ENCODE measurements around the gene SELPLG.

Gene SELPLG

DNA sequence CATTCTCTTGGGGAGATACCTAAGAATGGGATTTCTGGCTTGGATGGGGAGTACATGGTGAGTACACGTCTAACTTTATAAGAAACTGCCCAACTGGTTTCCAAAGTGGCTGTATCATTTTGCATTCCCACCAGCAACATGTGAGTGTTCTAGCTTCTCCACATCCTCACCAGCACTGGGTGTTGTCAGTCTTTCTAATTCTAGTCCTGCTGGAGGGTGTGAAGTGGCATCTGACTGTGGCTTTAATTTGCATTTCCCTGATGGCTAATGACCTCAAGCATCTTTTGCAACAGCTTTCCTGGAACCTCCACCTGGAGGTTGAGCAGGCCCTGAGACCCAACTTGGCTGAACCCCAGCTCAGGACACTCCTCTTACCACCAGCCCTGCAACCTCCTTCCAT, 17.8 kb downstream of the SELPLG start:
- no peak for TF ChIP-seq Cebpa-rat (IDR thresholded peaks at IDR 0.05)
- Histone ChIP-seq H3K27ac (peak overlapping the region; percentile 63), H4K20me1 (no peaks in the 10 kb centered on the region), H3K9me3 (peaks cover 12% of the 10 kb centered on the region), H3K36me3 (no peaks in the 10 kb centered on the region), H3K4me1 (peaks cover 67% of the 10 kb centered on the region), H3K27me3 (no peaks in the 10 kb centered on the region), H3K4me2 (peak overlapping the region; percentile 63; the same call in 1 of the 2 replicates), H3K9ac (no peak overlapping the region), H3K4me3 (no peak overlapping the region)

DNA sequence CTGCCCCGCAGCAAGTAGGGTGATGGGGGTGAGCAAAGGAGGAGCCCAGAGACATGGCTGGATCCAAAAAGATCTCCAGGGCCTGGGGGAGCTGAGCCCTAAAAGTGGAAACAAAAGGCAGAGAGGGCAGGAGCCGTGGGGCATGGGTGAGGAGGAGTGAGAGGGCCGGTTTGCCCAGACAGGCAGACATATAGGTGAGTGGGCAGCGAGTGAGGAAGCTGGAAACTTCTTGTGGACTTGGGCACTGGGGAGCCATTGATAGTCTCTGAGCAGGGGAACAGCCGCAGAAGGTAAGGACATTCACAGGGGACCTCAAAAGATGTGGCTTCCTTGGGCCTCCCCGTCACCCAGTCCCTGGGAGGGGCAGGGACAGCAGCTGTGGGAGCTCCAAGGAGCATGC, 19.1 kb downstream of the SELPLG start:
- Histone ChIP-seq H3K9ac (no peak overlapping the region), H3K27ac (no peak overlapping the region), H3K4me3 (no peak overlapping the region), H3K4me2 (no peak overlapping the region), H3K9me3 (peaks cover 12% of the 10 kb centered on the region), H3K27me3 (no peaks in the 10 kb centered on the region), H4K20me1 (no peaks in the 10 kb centered on the region), H3K36me3 (no peaks in the 10 kb centered on the region), H3K4me1 (peaks cover 80% of the 10 kb centered on the region)
- no peak for TF ChIP-seq Cebpa-rat (IDR thresholded peaks at IDR 0.05)

DNA sequence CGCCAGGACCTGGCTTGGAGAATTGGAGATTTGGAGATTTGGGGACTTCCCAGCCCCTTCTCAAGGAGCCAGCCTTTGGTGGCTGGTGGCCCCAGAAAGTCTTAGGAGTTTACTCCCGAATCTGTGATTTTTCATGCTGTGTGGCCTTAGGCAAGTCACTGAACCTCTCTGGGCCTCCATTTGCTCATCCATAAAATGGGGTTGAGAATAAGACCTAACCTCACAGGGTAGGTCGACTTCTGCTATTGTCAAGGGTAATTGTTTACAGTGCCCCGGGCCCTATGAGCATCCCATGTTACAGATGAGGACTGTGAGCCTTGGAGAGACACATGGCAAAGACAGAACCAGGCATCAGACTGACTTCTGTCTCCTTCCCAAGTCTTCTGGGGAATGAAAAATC, 19.7 kb downstream of the SELPLG start:
- peaks cover 86% of the 10 kb centered on the region for H3K4me1 ChIP-seq
- H3K9me3 ChIP-seq, result peaks cover 12% of the 10 kb centered on the region
- H3K27me3 ChIP-seq, result no peaks in the 10 kb centered on the region
- H3K4me2 ChIP-seq, result no peak overlapping the region
- H4K20me1 ChIP-seq, result no peaks in the 10 kb centered on the region
- no peak overlapping the region for H3K4me3 ChIP-seq
- 0 out of 2 replicates have a peak overlapping the region, but pooled peaks have one; percentile 1 for H3K27ac ChIP-seq
- H3K9ac ChIP-seq, result no peak overlapping the region
- H3K36me3 ChIP-seq, result no peaks in the 10 kb centered on the region
- TF ChIP-seq Cebpa-rat (IDR thresholded peaks at IDR 0.05), result no peak

DNA sequence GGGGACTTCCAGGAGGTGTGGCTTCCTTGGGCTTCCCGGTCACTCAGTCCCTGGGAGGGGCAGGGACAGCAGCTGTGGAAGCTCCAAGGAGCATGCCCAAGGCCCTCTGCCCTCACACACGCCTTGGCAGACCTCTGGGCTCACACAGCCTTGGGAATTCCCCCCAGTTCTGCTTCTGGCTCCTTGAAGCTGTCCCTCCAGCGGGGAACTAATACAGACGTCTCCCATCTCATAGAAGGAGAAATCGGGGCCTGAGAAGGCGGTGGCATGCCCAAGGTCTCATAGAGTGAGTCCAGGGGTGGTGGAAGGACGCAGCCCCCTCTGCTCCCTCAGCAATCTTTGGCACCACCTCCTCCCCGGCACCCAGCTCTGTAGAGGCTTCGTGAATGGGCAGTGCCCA, 20.1 kb downstream of the SELPLG start:
- H4K20me1 ChIP-seq, result no peaks in the 10 kb centered on the region
- peaks cover 89% of the 10 kb centered on the region for H3K4me1 ChIP-seq
- no peaks in the 10 kb centered on the region for H3K27me3 ChIP-seq
- peak overlapping the region; percentile 1; the same call in 1 of the 2 replicates for H3K27ac ChIP-seq
- no peak overlapping the region for H3K4me2 ChIP-seq
- no peaks in the 10 kb centered on the region for H3K36me3 ChIP-seq
- TF ChIP-seq Cebpa-rat (IDR thresholded peaks at IDR 0.05), result no peak
- peaks cover 12% of the 10 kb centered on the region for H3K9me3 ChIP-seq
- no peak overlapping the region for H3K9ac ChIP-seq
- no peak overlapping the region for H3K4me3 ChIP-seq

DNA sequence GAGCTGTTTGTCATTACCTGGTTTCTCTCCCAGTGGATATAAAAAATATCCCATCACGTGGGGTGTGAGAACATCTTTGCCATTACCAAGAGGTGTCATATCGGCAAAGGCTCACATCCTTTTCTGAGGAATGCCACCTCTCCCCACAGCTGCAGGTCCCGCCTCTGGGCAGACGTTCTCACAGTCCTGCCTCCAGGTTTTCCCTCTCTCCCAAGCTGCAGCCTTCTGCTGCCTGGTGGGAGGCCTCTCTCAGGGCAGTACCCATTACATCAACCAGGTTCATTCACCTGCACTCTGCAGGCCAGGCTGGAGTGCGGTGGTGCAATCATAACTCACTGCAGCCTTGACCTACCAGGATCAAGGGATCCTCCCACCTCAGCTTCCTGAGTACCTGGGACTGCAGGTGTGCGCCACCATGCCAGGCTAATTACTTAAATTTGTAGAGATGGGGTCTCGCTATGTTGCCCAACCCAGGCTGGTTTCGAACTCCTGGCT, 20.9 kb downstream of the SELPLG start:
- peaks cover 12% of the 10 kb centered on the region for H3K9me3 ChIP-seq
- no peak overlapping the region for H3K27ac ChIP-seq
- no peak overlapping the region for H3K9ac ChIP-seq
- no peaks in the 10 kb centered on the region for H4K20me1 ChIP-seq
- H3K4me2 ChIP-seq, result 0 out of 2 replicates have a peak overlapping the region, but pooled peaks have one; percentile 8
- no peak for TF ChIP-seq Cebpa-rat (IDR thresholded peaks at IDR 0.05)
- H3K4me1 ChIP-seq, result peaks cover 89% of the 10 kb centered on the region
- no peaks in the 10 kb centered on the region for H3K36me3 ChIP-seq
- no peaks in the 10 kb centered on the region for H3K27me3 ChIP-seq
- no peak overlapping the region for H3K4me3 ChIP-seq

- peaks cover 87% of the 10 kb centered on the region for H3K4me1 ChIP-seq
- TF ChIP-seq Cebpa-rat (IDR thresholded peaks at IDR 0.05), result no peak
- no peak overlapping the region for H3K27ac ChIP-seq
- H3K4me2 ChIP-seq, result no peak overlapping the region
- no peaks in the 10 kb centered on the region for H3K36me3 ChIP-seq
- no peak overlapping the region for H3K9ac ChIP-seq
- H3K9me3 ChIP-seq, result peaks cover 12% of the 10 kb centered on the region
- no peaks in the 10 kb centered on the region for H3K27me3 ChIP-seq
- H4K20me1 ChIP-seq, result no peaks in the 10 kb centered on the region
- H3K4me3 ChIP-seq, result no peak overlapping the region
Measured at GRCh38 chr12:108611884-108612415, 21.7 kb downstream of the SELPLG start.

GRCh38 chr12:108610856-108611605, 22.7 kb downstream of the SELPLG start:
- Histone ChIP-seq H3K4me2 (peak overlapping the region; percentile 84), H3K27ac (peak overlapping the region; percentile 80), H3K9me3 (peaks cover 9% of the 10 kb centered on the region), H3K9ac (no peak overlapping the region), H3K4me1 (peaks cover 87% of the 10 kb centered on the region), H3K4me3 (no peak overlapping the region), H3K36me3 (no peaks in the 10 kb centered on the region), H3K27me3 (no peaks in the 10 kb centered on the region), H4K20me1 (no peaks in the 10 kb centered on the region)
- TF ChIP-seq Cebpa-rat (IDR thresholded peaks at IDR 0.05), result no peak

DNA sequence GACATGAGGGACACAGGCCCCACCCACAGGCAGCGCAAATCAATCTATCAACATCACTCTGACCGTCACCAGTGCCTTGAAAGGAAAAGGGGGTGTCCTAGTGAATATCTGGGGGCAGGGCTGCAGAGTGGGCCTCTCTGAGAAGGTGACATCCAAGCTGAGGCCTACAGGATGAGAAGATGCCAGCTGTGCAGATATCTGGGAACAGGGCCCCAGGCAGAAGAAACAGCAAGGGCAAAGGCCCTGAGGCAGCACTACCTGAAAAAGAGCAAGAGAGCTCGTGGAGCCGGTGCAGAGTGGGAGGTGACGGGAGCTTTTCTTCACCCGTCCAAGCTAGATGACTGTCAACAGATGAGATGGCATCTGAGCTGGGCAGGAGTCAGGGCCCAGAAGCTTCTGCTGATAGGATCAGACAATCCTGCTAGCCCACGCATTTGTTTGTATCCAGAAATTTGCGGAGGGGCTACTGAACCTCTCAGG, 23.3 kb downstream of the SELPLG start:
- no peak for TF ChIP-seq Cebpa-rat (IDR thresholded peaks at IDR 0.05)
- H3K4me1 ChIP-seq, result peaks cover 91% of the 10 kb centered on the region
- peak overlapping the region; percentile 84 for H3K4me2 ChIP-seq
- H4K20me1 ChIP-seq, result no peaks in the 10 kb centered on the region
- no peaks in the 10 kb centered on the region for H3K36me3 ChIP-seq
- H3K9me3 ChIP-seq, result peaks cover 2% of the 10 kb centered on the region
- H3K27me3 ChIP-seq, result no peaks in the 10 kb centered on the region
- no peak overlapping the region; the same call in 1 of the 2 replicates for H3K9ac ChIP-seq
- peak overlapping the region; percentile 80 for H3K27ac ChIP-seq
- H3K4me3 ChIP-seq, result no peak overlapping the region

GRCh38 chr12:108609537-108610335, 24.0 kb downstream of the SELPLG start:
- Histone ChIP-seq H3K4me1 (peaks cover 88% of the 10 kb centered on the region), H3K4me3 (no peak overlapping the region), H3K9ac (no peak overlapping the region; the same call in 1 of the 2 replicates), H4K20me1 (no peaks in the 10 kb centered on the region), H3K9me3 (no peaks in the 10 kb centered on the region), H3K27ac (peak overlapping the region; percentile 80), H3K27me3 (no peaks in the 10 kb centered on the region), H3K36me3 (no peaks in the 10 kb centered on the region), H3K4me2 (peak overlapping the region; percentile 84)
- TF ChIP-seq Cebpa-rat (IDR thresholded peaks at IDR 0.05), result no peak
